GM21619 (cell line): ENCODE data around the gene CFAP70.
"Not testable (repeated sequence)": the region's sequence is repeated elsewhere in the genome, so short reads cannot be mapped to it uniquely, and the experiment has no call there.

ENCODE experiments used
- ATAC-seq: cut with Tn5 transposase; IDR thresholded peaks from one replicate; pipeline ENCODE4 v1.9.1; 2021; ENCODE audit not compliant: unreplicated experiment

CFAP70 gene

GRCh38 chr10:73358331-73359279, at the start of gene CFAP70:
Gene CFAP70 (minus strand): TSS chr10:73358864. CDS start chr10:73354796, 4,068 bp downstream.
- peak; percentile 94 for ATAC-seq

- ATAC-seq: no peak
Measured at GRCh38 chr10:73408061-73408460, 49.4 kb upstream of the CFAP70 start.

- no peak for ATAC-seq
Measured at GRCh38 chr10:73407495-73407894, 48.8 kb upstream of the CFAP70 start.

- ATAC-seq: no peak
Measured at GRCh38 chr10:73406846-73407245, 48.2 kb upstream of the CFAP70 start.

- ATAC-seq: no peak
Measured at GRCh38 chr10:73405556-73405955, 46.9 kb upstream of the CFAP70 start.

GRCh38 chr10:73404690-73405089, 46.0 kb upstream of the CFAP70 start:
- no peak for ATAC-seq

- no peak for ATAC-seq
Measured at GRCh38 chr10:73401636-73402035, 43.0 kb upstream of the CFAP70 start.

GRCh38 chr10:73399063-73399462, 40.4 kb upstream of the CFAP70 start:
- no peak for ATAC-seq

GRCh38 chr10:73398024-73398423, 39.4 kb upstream of the CFAP70 start:
- no peak for ATAC-seq

- not testable (repeated sequence) for ATAC-seq
Measured at GRCh38 chr10:73394325-73394724, 35.7 kb upstream of the CFAP70 start.

GRCh38 chr10:73388228-73388627, 29.6 kb upstream of the CFAP70 start:
- ATAC-seq: no peak

- ATAC-seq: no peak
Measured at GRCh38 chr10:73386583-73386982, 27.9 kb upstream of the CFAP70 start.

GRCh38 chr10:73379064-73379748, 20.5 kb upstream of the CFAP70 start:
- ATAC-seq: no peak

GRCh38 chr10:73376679-73377078, 18.0 kb upstream of the CFAP70 start:
- no peak for ATAC-seq

- ATAC-seq: no peak
Measured at GRCh38 chr10:73368238-73368637, 9.6 kb upstream of the CFAP70 start.

- no peak for ATAC-seq
Measured at GRCh38 chr10:73366381-73367298, 8.0 kb upstream of the CFAP70 start.

GRCh38 chr10:73364964-73365363, 6.3 kb upstream of the CFAP70 start:
- ATAC-seq: no peak

- no peak for ATAC-seq
Measured at GRCh38 chr10:73359492-73359891, 828 bp upstream of the CFAP70 start.

GRCh38 chr10:73357821-73358220, 843 bp downstream of the CFAP70 start:
- ATAC-seq: no peak

- ATAC-seq: no peak
Measured at GRCh38 chr10:73357166-73357565, 1.5 kb downstream of the CFAP70 start.

- no peak for ATAC-seq
Measured at GRCh38 chr10:73344269-73344668, 14.4 kb downstream of the CFAP70 start.
